Left ventricle myocardium inferior (tissue), 1 donor: Measurements from ENCODE around the gene KTN1. TPM values are rescaled to one million over a fixed set of nuclear protein-coding genes. Genes with fewer than 3 reads are reported as not detected.

Source experiments
- DNase-seq: peaks from one replicate; pipeline ENCODE4 v3.0.0-alpha.2; 2020
- H3K27ac ChIP-seq: fragments of 200-600 bp; replicated peaks from 2 replicates; pipeline ENCODE4 v1.8.0; 2021
- H3K27me3 ChIP-seq: fragments of 200-600 bp; 2 replicates; pipeline ENCODE4 v1.8.0; 2021; ENCODE audit warnings: low read depth
- H3K36me3 ChIP-seq: fragments of 200-600 bp; 2 replicates; pipeline ENCODE4 v1.8.0; 2021
- H3K4me1 ChIP-seq: fragments of 200-600 bp; 2 replicates; pipeline ENCODE4 v1.8.0; 2021
- H3K4me3 ChIP-seq: fragments of 200-600 bp; 2 replicates; pipeline ENCODE4 v1.8.0; 2021; ENCODE audit warnings: mild to moderate bottlenecking, moderate library complexity
- H3K9me3 ChIP-seq: fragments of 200-600 bp; replicated peaks from 2 replicates; pipeline ENCODE4 v1.8.0; 2021
- CTCF ChIP-seq: fragments of 200-600 bp; IDR thresholded peaks from 2 replicates; pipeline ENCODE4 v1.8.0; 2021; ENCODE audit warnings: antibody characterized with exemption, mild to moderate bottlenecking, borderline replicate concordance
- intact Hi-C: fragments of 100-400 bp; cut with micrococcal nuclease; formaldehyde crosslinking; loops from one replicate; pipeline ENCODE4 v1.11.0; 2022
- total RNA-seq: library from RNA; stranded (reverse); fragmentation: NEBNext Ultra II Directional; extraction: Animal tissue kit (Norgen Biotek cat#: 25700); gene quantifications from one replicate; pipeline ENCODE4 v1.2.1, GENCODE V29; 2021
- donor health status: DM: no; HTN: yes; CAD: no; lungs with severe emphysema.

The KTN1 gene
- total RNA-seq, 1 donor from 2014 or later, result 294 TPM

- no peak for DNase-seq
- intact Hi-C loops, result no loop called here
- no peaks in the 10 kb centered on the region for H3K36me3 ChIP-seq
- peaks cover 48% of the 10 kb centered on the region for H3K4me1 ChIP-seq
- no peak for TF ChIP-seq CTCF
- H3K4me3 ChIP-seq, result peak overlapping the region; percentile 88
- H3K27me3 ChIP-seq, result no peaks in the 10 kb centered on the region
- H3K27ac ChIP-seq, result peak overlapping the region; percentile 97
- no peaks in the 10 kb centered on the region for H3K9me3 ChIP-seq
Measured at GRCh38 chr14:55578511-55578910, 1.5 kb upstream of the KTN1 start.

GRCh38 chr14:55580470-55581341, 699 bp downstream of the KTN1 start:
- Histone ChIP-seq H3K27ac (peak overlapping the region; percentile 97), H3K4me1 (peaks cover 70% of the 10 kb centered on the region), H3K36me3 (no peaks in the 10 kb centered on the region), H3K27me3 (no peaks in the 10 kb centered on the region), H3K4me3 (peak overlapping the region; percentile 88), H3K9me3 (no peaks in the 10 kb centered on the region)
- intact Hi-C loops, result no loop called here
- DNase-seq, result peak; percentile 63
- peak; percentile 23 for TF ChIP-seq CTCF

- H3K9me3 ChIP-seq, result no peaks in the 10 kb centered on the region
- intact Hi-C loops, result no loop called here
- H3K36me3 ChIP-seq, result no peaks in the 10 kb centered on the region
Measured at GRCh38 chr14:55581342-55581771, 1.4 kb downstream of the KTN1 start.

GRCh38 chr14:55582746-55583145, 2.7 kb downstream of the KTN1 start:
- peaks cover 90% of the 10 kb centered on the region for H3K4me1 ChIP-seq
- no peaks in the 10 kb centered on the region for H3K9me3 ChIP-seq
- peak overlapping the region; percentile 88 for H3K4me3 ChIP-seq
- H3K27me3 ChIP-seq, result no peaks in the 10 kb centered on the region
- no peaks in the 10 kb centered on the region for H3K36me3 ChIP-seq
- TF ChIP-seq CTCF, result no peak
- DNase-seq, result no peak
- peak overlapping the region; percentile 49 for H3K27ac ChIP-seq
- intact Hi-C loops, result no loop called here

More at GRCh38 chr14:55581342-55581771, 1.4 kb downstream of the KTN1 start:
- peak overlapping the region; percentile 97 for H3K27ac ChIP-seq
- H3K4me1 ChIP-seq, result peaks cover 76% of the 10 kb centered on the region
- no peaks in the 10 kb centered on the region for H3K27me3 ChIP-seq
- TF ChIP-seq CTCF, result no peak
- no peak for DNase-seq
- peak overlapping the region; percentile 88 for H3K4me3 ChIP-seq

GRCh38 chr14:55583942-55584468, 4.0 kb downstream of the KTN1 start:
- intact Hi-C loops, result no loop called here
- peak overlapping the region; percentile 88 for H3K4me3 ChIP-seq
- TF ChIP-seq CTCF, result no peak

More at GRCh38 chr14:55583942-55584468, 4.0 kb downstream of the KTN1 start:
- peaks cover 95% of the 10 kb centered on the region for H3K4me1 ChIP-seq
- peak overlapping the region; percentile 49 for H3K27ac ChIP-seq
- H3K27me3 ChIP-seq, result no peaks in the 10 kb centered on the region
- no peaks in the 10 kb centered on the region for H3K9me3 ChIP-seq
- DNase-seq, result no peak
- H3K36me3 ChIP-seq, result no peaks in the 10 kb centered on the region
